HG03378 (cell line): ENCODE results near the gene USP49.
"Not testable (repeated sequence)": the region's sequence is repeated elsewhere in the genome, so short reads cannot be mapped to it uniquely, and the experiment has no call there.

Experiments
- ATAC-seq: cut with Tn5 transposase; IDR thresholded peaks from one replicate; pipeline ENCODE4 v1.9.1; 2021; ENCODE audit warnings: mild to moderate bottlenecking, moderate library complexity; ENCODE audit not compliant: unreplicated experiment

The USP49 gene

DNA sequence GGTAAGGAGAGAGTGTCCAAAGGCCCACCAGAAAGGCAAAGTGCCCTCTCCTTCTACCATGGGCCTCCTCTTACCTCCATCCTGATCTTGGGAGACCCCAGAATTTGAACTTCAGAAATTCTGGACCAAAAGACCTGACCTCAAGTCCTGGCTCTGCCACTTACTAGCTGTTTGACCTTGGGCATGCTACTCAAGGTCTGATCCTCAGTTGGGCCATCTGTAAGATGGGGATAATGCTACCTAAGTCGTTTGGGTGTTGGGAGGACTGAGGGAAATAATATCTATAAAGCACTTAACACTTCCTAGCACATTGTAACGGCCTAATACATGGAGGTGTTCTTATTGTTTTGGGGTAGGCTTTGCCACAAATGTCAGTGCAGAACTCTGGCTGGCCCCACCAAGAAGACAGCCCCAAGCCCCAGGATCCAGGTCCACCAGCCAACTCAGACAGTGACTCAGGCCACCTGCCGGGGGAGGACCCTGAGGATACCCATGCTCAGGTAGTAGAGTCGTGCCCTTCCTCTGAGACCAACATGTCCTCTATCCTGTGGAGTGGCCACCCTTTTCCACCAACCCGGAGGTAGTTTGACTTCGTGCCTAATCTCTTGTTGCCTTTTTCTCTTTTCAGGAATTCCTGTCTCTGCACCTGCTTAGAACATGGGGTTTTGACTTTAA, 111.9 kb downstream of the USP49 start:
- no peak for ATAC-seq

DNA sequence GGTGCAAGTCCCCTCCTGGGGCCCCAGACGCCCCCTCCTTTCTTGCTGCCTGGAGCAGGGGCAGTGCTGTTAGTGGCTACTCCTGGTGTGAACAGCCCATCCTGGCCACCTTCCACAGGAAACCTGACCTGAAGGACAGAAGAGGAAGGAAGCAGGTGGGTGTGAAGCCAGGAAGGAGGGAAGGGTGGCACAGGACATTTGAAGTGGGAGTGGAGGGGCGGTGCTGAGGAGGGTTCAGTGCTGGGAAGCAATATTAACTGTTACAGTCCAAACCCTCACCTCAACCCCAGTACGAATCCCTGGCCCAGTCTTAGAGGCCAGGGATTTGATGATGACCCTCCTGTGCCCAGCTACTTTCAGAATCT, 113.8 kb downstream of the USP49 start:
- no peak for ATAC-seq

DNA sequence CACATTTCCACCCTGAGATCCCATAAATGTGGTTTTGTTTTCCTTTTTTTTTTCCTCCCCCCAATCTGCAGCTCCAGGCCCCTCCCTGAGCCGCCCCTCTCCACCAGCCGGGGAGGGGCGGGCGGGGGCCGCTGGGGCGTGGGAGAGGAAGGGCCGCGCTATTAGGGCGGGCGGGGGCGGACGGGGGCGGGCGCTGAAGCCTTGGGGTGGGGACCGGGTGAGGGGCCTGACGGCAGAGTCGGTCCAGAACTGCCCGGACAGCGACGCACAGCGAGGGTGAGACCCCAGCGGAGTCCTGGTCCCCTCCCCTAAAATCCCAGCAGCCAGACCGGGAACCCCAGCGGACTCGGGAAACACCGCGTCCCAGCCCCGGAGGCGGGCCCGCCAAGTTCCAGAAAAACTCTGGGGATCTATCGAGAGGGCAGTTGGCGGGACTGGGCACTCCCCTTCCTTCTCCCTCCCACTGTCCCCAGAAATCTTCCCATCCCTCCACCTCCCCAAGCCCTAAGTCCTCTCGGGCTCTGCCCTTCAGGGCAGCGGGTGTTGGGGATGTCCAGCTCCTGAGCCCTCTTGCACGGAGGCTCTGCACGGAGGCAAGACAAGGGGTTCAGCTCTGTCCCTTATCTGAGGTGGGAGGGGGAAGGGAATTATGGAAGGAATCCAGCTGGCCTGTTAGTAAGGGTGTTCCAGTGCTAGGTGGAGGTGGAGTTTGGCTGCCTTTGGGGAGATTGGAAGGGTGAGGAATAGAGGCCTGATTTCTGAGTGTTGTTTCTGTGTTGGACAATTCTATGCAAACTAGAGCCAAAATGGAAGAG, 114.4 kb downstream of the USP49 start, which contains the start of gene PRICKLE4:
PRICKLE4 (plus strand) TSS at position 232 of the 815 bp plus-strand sequence. CDS start 2,692 bp downstream, outside the sequence.
- ATAC-seq, result no peak

DNA sequence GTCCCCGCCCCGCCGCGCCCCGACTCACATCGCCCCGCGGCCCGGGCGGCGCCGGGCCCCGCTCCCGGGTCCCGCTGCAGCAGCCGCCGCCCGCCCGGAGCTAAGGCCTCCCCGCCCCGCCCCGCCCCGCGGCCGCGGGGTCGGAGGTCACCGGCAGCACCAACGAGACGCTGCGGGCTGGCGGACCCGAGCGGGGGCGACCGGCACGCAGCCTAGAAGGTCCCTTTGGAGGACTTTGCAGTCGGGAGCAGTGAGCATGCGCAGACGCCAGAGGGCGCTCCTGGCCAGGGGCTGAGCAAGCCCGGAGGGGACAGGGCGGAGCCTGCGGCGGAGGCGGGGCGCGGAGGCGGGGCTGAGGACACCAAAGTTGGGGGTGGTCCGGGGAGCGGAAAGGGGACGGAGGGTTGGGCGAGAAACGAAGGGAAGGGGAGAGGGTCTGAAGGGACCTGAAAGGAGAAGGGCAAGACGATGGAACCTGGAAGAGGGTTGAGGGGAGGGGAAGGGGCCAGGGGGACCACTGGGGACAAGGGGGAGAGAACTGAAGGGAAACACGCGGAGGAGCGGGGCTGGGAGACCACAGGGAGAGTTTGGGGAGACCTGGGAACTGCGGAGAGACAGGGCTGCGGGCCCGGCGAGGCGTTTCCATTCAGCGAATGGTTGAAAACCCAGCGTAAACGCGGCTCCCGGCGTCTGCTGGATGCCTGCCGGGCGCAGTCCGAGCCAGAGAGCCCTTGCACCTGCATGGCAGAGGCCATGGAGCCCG, 115.2 kb downstream of the USP49 start, which contains the start of gene FRS3:
FRS3 (minus strand) TSS at position 113 of the 763 bp plus-strand sequence. CDS start 2,913 bp downstream, outside the sequence.
- peak; percentile 86 for ATAC-seq

DNA sequence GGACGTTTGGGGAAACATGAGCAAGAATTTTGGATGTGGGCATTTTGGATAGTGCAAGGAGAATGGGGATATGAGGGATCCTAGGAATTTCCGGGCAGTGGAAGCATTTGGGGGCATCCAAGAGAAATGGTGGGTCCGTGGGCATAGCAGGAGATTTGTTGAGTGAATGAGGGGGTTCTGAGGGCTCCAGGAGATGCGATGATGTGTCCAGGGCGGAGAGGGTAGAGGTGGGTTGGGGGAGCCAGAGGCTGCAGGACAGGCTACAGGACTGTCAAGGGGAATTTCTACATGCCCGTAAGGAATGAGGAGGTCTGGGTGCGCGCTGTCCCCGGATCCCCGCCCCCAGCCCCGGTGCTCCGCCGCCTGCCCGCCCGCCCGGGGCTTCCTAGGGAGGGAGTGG, 115.8 kb downstream of the USP49 start:
- peak; percentile 1 for ATAC-seq

DNA sequence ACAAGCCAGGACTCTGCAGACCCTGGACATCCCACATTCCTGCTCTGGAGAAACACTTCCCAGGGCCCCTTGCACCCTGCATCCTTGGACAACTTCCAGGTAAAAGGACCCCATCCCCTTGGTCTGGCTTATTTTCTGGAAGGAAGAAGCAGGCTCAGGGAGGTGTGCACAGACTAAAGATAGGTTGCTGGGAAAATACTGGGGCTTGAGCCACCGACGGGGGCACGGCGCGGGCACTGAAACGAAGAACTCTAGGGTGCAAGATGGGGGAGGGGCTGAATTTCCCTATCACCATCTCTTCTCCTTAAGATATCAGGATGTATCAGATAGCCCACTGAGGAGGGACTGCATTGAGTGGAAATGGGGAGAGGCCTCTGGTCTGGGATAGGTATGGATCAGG, 116.3 kb downstream of the USP49 start:
- no peak for ATAC-seq

DNA sequence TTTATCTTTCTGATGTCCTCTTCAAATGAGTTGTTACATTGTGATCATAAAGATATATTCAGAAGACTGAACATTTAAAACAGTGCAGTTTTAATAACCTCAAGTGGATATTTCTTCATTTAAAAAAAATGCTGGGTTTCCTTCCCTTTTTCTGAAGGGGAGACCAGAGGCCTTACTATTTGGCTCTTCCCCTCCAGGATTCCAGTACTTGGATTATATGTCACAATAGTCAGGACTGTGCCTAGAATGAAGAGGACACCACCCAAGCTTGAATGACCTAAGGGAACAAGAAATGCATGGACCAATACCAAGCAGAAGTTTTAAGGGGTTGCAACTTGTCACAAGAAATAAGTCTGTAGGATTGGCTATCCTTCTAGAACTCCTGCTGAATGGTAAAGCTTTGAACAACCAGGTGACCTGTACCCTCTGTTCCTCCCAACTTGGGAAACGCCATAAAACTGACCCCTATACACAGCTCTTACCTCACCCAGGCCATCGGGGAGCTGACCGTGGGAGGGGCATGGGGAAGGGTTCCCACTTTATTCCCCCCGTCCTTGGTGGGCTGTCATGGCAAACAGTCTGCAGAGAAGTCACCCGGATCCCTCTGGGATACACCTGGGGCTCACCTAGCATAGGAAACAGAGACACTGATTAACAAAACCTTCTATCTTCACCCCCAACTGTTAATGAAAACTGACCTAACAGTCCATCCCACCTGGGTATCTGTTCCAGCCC, 117.5 kb downstream of the USP49 start:
- no peak for ATAC-seq

DNA sequence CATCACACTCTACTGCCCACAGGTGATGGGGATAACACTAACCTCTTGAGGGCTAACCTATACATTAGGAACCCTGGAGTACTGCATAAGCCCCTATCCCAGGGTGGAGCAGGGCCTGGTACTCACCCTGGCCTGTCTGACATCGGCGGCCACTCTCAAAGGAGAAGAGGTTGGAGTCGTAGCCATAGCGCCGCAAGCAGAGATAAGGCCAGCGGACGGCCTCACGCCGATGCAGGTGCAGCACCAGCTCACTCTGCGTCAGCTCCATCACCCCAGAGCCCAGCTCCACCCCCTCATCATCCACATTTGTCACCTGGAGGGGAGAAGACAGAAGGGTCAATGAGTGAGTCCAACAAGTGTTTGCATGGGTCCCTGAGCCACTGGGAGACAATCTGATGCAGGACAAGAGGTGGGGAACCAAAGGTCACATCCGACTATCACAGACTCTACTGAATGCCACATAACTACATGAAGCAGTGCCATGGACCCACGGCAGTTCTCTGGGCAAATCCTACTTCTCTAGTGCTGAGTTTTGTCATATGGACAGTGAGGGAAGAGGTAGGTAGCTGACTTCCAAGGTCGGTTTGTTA, 119.8 kb downstream of the USP49 start:
- no peak for ATAC-seq

DNA sequence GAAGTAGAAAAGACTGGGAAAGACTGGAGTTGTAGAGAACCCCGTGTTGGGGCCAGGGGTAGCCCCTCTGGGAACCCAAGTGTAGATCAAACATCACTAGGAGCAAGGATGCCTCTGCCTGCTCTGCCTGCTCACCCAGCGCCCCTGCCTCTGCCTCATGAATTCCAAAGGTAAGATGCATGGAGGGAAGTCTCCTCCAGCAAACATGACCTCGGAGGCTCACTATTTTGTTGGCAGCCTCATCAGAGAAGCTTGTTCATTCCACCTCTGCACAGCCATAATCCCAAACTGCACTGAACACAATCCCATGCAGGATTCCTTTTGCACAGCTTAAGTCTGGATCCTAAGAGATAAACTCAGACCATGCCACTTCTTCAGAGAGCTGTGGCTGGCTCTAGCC, 120.3 kb downstream of the USP49 start:
- no peak for ATAC-seq

DNA sequence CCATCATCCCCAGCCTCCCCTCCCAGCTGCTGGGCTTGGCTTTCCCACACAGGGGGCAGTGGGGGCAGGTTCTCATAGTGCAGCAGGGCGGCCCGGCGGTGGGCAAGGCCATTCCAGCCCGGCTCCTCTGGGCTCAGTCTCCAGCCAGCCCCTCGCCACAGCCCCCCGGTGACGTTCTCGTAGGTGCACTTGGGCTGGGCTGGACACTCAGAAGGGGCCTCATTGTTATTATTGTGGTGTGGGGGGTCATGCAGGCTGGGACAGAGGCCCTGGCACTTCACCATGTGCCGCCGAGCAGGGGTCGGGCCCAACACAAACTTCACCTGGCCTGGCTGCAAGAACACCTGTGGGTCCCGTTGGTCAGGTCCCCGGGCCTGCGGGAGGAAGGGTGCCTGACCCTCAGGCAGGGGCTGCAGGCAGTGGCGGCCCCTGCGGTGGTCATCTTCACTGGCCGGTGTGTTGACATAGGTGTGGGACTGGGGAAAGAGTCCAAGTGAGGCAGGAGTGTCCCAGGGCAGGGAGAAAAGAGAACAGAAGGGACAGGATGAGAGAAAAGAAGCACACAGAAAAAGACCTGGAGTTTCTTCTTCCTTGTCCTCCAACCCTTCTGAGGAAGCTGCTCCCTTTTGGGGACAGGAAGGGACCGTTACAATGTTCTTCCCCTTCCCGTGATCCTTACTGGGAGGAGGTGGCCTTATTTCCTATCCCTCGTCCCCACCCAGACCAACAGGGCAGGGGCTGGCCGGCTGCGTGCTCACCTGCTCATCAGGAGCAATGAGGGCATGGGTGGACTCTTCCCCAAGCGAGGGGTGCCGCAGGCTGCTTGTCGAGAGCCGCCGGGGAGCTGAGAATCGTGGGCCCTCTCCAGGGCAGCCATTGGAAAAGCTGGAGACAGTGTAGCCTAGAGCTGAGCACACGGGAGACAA, 123.9 kb downstream of the USP49 start:
- ATAC-seq, result no peak

DNA sequence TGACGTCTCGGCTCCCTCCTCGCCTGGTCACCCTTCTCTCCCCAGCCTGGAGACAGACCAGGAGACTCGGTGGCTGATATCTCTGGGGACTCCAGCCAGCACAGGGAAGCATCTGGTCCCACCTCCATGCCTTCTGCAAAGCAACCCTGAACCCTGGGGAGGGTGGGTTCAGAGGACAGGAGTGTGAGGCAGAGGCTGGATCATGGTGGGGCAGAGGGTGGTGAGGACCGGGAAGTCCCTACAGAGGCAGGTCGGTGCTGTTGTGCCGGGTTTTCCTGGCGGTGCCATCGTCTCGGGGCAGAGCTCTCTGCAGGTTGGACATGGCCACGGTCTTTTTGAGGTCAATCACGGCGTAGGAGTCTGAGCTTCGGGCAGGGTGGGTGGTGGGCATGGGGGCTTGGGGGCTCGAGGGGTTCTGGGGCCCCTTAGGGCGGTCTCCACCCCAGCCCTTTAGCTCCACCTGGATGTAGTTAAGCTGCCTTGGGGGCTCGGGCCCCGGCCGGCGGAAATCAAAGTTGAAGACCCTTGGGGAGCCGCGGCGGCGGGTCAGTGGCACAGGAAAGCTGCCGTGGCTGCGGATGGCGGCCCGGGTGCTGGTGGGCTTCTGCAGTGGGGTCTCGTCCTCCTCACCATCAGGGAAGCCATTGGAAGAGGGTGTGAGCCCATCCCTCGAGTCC, 124.7 kb downstream of the USP49 start:
- ATAC-seq, result no peak

DNA sequence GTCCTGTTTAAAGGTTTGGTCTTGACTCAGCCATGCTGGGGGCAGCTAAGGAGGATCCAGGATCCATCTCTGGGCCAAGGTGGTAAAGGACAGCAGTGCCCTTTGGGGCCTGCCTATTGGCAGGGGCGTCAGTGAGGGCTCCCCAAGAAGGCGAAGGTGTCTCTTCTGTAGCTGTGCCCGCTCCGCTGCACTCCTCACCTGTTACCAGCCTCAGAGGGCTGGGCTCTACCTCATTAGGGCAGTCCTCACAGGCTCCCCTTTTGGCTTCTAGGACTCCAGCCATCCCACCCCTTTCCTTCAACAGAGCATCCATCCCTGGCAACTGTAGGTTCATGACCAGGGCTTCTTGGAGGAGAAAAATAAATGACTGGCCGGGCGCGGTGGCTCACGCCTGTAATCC, 125.8 kb downstream of the USP49 start:
- ATAC-seq, result no peak

DNA sequence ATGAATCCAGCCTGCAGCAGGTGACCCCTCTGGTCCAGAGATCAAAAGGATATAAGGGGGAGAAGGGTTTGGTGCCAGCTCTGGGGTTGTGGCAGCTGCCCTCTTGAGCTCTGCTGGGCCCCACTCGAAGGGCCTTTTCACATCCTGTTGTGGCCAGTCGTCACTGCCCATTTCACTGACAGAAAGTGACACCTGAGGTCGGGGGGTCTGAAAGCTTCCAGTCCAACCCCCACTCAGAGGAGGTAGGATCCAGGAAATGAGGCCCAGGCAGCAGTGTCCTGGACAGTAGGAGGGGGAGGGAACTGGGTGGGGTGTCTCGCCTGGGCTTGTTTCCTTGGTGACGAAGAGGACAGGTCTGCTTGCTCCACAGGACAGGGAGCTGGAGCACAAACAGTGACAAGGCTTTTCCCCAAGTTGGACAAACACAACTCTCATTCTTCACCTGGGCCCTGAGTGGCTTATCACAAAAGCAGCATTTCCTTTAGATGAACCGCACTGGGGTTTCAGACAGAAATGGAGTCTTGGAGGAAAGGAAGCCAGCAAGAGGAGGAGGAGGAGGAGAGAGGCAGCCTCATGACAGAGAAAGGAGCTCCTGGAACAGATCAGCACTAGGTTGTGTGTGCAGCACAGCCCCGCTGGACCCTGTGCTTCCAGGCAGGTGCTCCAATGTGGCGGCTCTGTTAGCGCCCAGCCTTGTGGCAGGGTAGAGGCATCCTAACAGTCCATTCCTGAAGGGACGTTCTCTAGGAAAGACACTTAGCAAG, 126.4 kb downstream of the USP49 start:
- ATAC-seq, result no peak

DNA sequence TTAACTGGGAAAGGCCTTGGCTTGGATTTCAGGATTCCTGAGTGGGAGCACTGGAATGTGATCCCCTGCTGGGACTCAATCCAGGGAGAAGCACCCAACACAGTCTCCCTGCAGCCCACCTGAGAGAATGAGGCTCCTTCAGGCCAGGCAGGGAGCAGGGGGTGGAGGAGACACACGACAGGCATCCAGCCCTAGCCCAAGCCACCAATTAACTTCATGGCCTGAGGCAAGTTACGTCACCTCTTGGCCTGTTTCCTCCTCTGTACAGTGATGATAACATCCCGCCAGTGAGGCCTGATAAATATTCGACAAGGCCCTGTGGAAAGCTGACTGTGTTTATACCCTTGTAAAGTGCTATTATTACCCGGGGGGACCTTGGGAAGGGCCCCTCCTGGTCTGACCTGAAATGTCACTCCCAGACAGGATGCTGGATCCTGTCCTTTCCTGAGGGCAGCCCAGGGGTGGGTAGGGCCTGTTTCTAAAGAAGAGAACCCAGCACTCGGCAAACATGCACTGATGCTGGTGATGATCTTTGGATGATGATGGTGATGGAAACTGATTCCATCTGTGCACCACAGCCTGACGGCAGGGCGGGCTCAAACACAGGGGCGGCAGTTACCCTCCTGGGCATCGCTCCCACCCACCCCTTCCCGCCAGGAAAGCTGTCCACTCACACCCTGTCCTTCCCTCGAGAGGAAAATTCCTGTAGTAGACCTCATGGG, 127.9 kb downstream of the USP49 start:
- ATAC-seq, result no peak

DNA sequence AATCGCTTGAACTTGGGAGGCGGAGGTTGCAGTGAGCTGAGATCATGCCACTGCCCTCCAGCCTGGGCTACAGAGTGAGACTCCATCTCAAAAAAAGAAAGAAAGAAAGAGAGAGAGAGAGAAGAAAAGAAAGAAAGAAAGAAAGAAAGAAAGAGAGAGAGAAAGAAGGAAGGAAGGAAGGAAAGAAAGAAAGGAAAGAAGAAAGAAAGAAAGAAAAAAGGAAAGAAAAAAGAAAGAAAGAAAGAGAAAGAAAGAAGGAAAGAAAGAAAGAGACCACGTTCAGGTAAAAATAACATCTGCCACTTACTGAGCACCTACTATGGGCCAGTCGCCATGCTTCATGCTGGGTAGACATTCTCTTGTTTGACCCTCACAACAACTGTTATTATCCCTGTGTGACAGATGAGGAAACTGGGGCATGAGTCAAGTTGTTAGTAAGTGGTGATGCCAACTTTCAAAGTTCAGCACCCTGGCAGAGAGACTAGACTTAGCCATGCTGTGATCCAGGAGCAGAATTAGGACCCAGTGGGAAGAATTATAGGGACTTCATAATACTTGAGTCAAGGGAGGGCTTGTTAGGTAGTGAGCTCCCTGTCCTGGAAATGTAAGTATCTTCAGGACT, 129.0 kb downstream of the USP49 start:
- not testable (repeated sequence) for ATAC-seq

DNA sequence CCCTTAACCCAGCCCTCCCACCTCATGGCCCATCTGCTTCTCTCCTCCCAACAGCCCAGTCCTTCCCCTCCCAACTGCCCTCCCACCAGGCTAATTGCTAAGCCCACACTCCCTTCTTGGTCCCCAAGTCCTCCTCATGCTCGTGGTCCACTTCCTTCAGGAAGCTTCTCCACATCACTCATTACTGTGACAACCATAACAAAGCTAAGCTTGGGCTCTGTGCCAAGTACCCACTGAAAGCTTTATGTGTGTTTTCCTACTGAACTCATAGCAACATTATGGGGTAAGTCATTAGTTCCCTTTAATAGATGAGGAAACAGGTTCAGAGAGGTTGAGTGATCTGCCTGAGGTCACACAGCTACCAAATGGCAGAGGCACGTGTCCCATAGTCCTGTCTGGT, 131.7 kb downstream of the USP49 start:
- no peak for ATAC-seq
